GM12801 (cell line): ENCODE results near the gene MAEL.

Source experiments
- CTCF ChIP-seq: IDR thresholded peaks from one replicate; pipeline ENCODE4 v1.5.1; 2011; ENCODE audit warnings: control low read depth; ENCODE audit not compliant: insufficient read length; ENCODE audit errors: extremely low read depth

MAEL gene

GRCh38 chr1:167051907-167052306, 62.8 kb downstream of the MAEL start:
- no peak for TF ChIP-seq CTCF

- no peak for TF ChIP-seq CTCF
Observed at GRCh38 chr1:167052389-167052788, 63.3 kb downstream of the MAEL start.

- no peak for TF ChIP-seq CTCF
Observed at GRCh38 chr1:167054531-167054930, 65.5 kb downstream of the MAEL start.

- no peak for TF ChIP-seq CTCF
Observed at GRCh38 chr1:167054946-167055630, 66.0 kb downstream of the MAEL start.

GRCh38 chr1:167056529-167057231, 67.6 kb downstream of the MAEL start:
- TF ChIP-seq CTCF: no peak

- TF ChIP-seq CTCF: no peak
Observed at GRCh38 chr1:167057241-167057688, 68.2 kb downstream of the MAEL start.

GRCh38 chr1:167059045-167059808, 70.1 kb downstream of the MAEL start:
- TF ChIP-seq CTCF: peak; percentile 78
